Right cardiac atrium (tissue), 5 donors: ENCODE data around the gene B3GAT3. TPM values are rescaled to one million over a fixed set of nuclear protein-coding genes. Genes with fewer than 3 reads are reported as not detected.
A peak's percentile ranks its signal among the peaks of the same experiment; 100 is the strongest.

ENCODE experiments used
- ATAC-seq, 2 donors: fragments of 200-7000 bp; cut with Tn5 transposase; one replicate each; pipeline versions ENCODE4 v1.8.0 to v1.9.1; 2020; ENCODE audit warnings: moderate library complexity in 2 of 2, mild to moderate bottlenecking in 1 of 2
- DNase-seq, 3 donors: peaks; one replicate each; pipeline ENCODE4 v3.0.0-alpha.2; 2020
- H3K27ac ChIP-seq: one replicate; pipeline ENCODE4 v1.5.1; 2013; ENCODE audit warnings: mild to moderate bottlenecking, low read length, control low read depth, moderate library complexity
- H3K27me3 ChIP-seq: one replicate; pipeline ENCODE4 v1.6.1; 2013; ENCODE audit not compliant: control insufficient read depth, insufficient read depth
- H3K4me1 ChIP-seq: one replicate; pipeline ENCODE4 v1.6.1; 2013; ENCODE audit warnings: low read length; ENCODE audit not compliant: control insufficient read depth, insufficient read depth
- H3K4me3 ChIP-seq: one replicate; pipeline ENCODE4 v1.5.1; 2013; ENCODE audit warnings: low read length, control low read depth
- H3K9me3 ChIP-seq: one replicate; pipeline ENCODE4 v1.6.1; 2013; ENCODE audit warnings: low read length; ENCODE audit not compliant: control insufficient read depth
- WGBS: extraction: QIAGEN DNeasy Blood & Tissue Kit; methylation state at CpG from one replicate; pipeline ENCODE4 v1.1.7; 2013; 5-methylcytosine and 5-hydroxymethylcytosine counted together
- intact Hi-C, 4 donors: fragments of 100-400 bp; cut with DNase I; formaldehyde crosslinking; loops; one replicate each; pipeline versions ENCODE4 v1.11.0 to v1.14.0; 2022 to 2023
- polyA plus RNA-seq: library from polyadenylated mRNA; stranded (reverse); fragments of 200-250 nt; gene quantifications from one replicate; pipeline ENCODE4 v1.2.3, GENCODE V29; 2013
- total RNA-seq, 4 donors: library from RNA; stranded (reverse); fragmentation: NEBNext Ultra II Directional; extraction: Animal tissue kit (Norgen Biotek cat#: 25700); gene quantifications; one replicate each; pipeline ENCODE4 v1.2.1, GENCODE V29; 2021
- donor health status: healthy with polysubstance abuse.
- donor health status: DM: no; HTN: yes; CAD: no.
- donor health status: DM: no; HTN: no; CAD: no.
- donor health status: DM: no; HTN: yes; CAD: no; lungs with severe emphysema.
- donor health status: DM: yes; HTN: yes; CAD: no.

Gene B3GAT3
- total and polyA plus RNA-seq, 5 donors, result 10.7 to 23.1 (median 17.3) TPM

- DNase-seq, result peak in 1 of 3 donors; percentile 54
- Histone ChIP-seq H3K27ac (no peak overlapping the region), H3K9me3 (no peaks in the 10 kb centered on the region), H3K27me3 (no peaks in the 10 kb centered on the region), H3K4me1 (peaks cover 2% of the 10 kb centered on the region), H3K4me3 (no peak overlapping the region)
- intact Hi-C loops, result no loop called here
- 91% methylated on average over 8 of the region's 8 CpGs for whole genome bisulfite sequencing
- ATAC-seq, result no peak
Measured at GRCh38 chr11:62603776-62604299, 17.9 kb downstream of the B3GAT3 start.

GRCh38 chr11:62603072-62603408, 18.7 kb downstream of the B3GAT3 start:
- Histone ChIP-seq H3K27ac (no peak overlapping the region), H3K9me3 (no peaks in the 10 kb centered on the region), H3K4me1 (peaks cover 2% of the 10 kb centered on the region), H3K4me3 (no peak overlapping the region), H3K27me3 (no peaks in the 10 kb centered on the region)
- WGBS, result 48% methylated on average over 13 of the region's 13 CpGs
- intact Hi-C loops, result no loop called here
- DNase-seq (peak in 2 of 3 donors; percentile 53 to 73), ATAC-seq (no peak)

GRCh38 chr11:62602141-62603071, 19.4 kb downstream of the B3GAT3 start:
- ATAC-seq (peak; percentile 52 to 67), DNase-seq (peak; percentile 71 to 90 (median 90))
- no peaks in the 10 kb centered on the region for H3K27me3 ChIP-seq
- H3K27ac ChIP-seq, result peak overlapping the region; percentile 86
- intact Hi-C loops, result no loop called here
- WGBS, result 9% methylated on average over 96 of the region's 96 CpGs
- peaks cover 2% of the 10 kb centered on the region for H3K4me1 ChIP-seq
- no peaks in the 10 kb centered on the region for H3K9me3 ChIP-seq
- H3K4me3 ChIP-seq, result peak overlapping the region; percentile 94

GRCh38 chr11:62601372-62602140, 20.2 kb downstream of the B3GAT3 start, which contains the start of gene MTA2:
MTA2 (minus strand) TSS chr11:62601865; CDS start chr11:62601450, 415 bp downstream.
- WGBS, result under 1% methylated on average over 83 of the region's 83 CpGs
- Histone ChIP-seq H3K9me3 (no peaks in the 10 kb centered on the region), H3K4me1 (peaks cover 2% of the 10 kb centered on the region), H3K4me3 (peak within 1 kb of the TSS; percentile 94), H3K27ac (peak within 1 kb of the TSS; percentile 94), H3K27me3 (no peaks in the 10 kb centered on the region)
- ATAC-seq, result peak; percentile 92
- intact Hi-C loops, result no loop called here
- peak; percentile 97 to 99 (median 99) for DNase-seq

- Histone ChIP-seq H3K27ac (peak overlapping the region; percentile 94), H3K4me1 (peaks cover 2% of the 10 kb centered on the region), H3K4me3 (peak overlapping the region; percentile 94), H3K27me3 (no peaks in the 10 kb centered on the region), H3K9me3 (no peaks in the 10 kb centered on the region)
- intact Hi-C loops, result no loop called here
- WGBS, result 0% methylated on average over 30 of the region's 30 CpGs
- ATAC-seq, result peak; percentile 28 to 57
- DNase-seq, result peak in 2 of 3 donors; percentile 71 to 86
Measured at GRCh38 chr11:62601122-62601371, 20.7 kb downstream of the B3GAT3 start.

GRCh38 chr11:62600367-62601121, 21.2 kb downstream of the B3GAT3 start:
- intact Hi-C loops, result no loop called here
- 1% methylated on average over 26 of the region's 26 CpGs for WGBS
- peak overlapping the region; percentile 94 for H3K4me3 ChIP-seq
- no peaks in the 10 kb centered on the region for H3K27me3 ChIP-seq
- DNase-seq (no peak), ATAC-seq (no peak)
- H3K4me1 ChIP-seq, result peaks cover 2% of the 10 kb centered on the region
- H3K9me3 ChIP-seq, result no peaks in the 10 kb centered on the region
- H3K27ac ChIP-seq, result peak overlapping the region; percentile 94

GRCh38 chr11:62599901-62600300, 21.9 kb downstream of the B3GAT3 start:
- Histone ChIP-seq H3K27ac (peak overlapping the region; percentile 21), H3K4me3 (peak overlapping the region; percentile 7), H3K4me1 (peaks cover 2% of the 10 kb centered on the region), H3K27me3 (no peaks in the 10 kb centered on the region), H3K9me3 (no peaks in the 10 kb centered on the region)
- 35% methylated on average over 5 of the region's 5 CpGs for WGBS
- DNase-seq (no peak), ATAC-seq (no peak)
- intact Hi-C loops, result loop anchor here in 1 of 4 donors (10.0 kb wide), 1 partner anchor 55 kb away; the partner anchor contains the start of gene INTS5

- peaks cover 2% of the 10 kb centered on the region for H3K4me1 ChIP-seq
- intact Hi-C loops, result loop anchor here in 1 of 4 donors (10.0 kb wide), 1 partner anchor 56 kb away; the partner anchor contains the start of gene INTS5
- no peak overlapping the region for H3K4me3 ChIP-seq
- H3K27ac ChIP-seq, result peak overlapping the region; percentile 40
- 35% methylated on average over 7 of the region's 7 CpGs for WGBS
- DNase-seq (peak; percentile 97 to 98 (median 97)), ATAC-seq (peak; percentile 84 to 86)
- H3K27me3 ChIP-seq, result no peaks in the 10 kb centered on the region
- no peaks in the 10 kb centered on the region for H3K9me3 ChIP-seq
Measured at GRCh38 chr11:62599069-62599696, 22.6 kb downstream of the B3GAT3 start.

- WGBS, result 82% methylated on average over 8 of the region's 8 CpGs
- no peak overlapping the region for H3K27ac ChIP-seq
- H3K4me3 ChIP-seq, result no peak overlapping the region
- peaks cover 10% of the 10 kb centered on the region for H3K4me1 ChIP-seq
- H3K27me3 ChIP-seq, result no peaks in the 10 kb centered on the region
- intact Hi-C loops, result loop anchor here in 1 of 4 donors (10.0 kb wide), 1 partner anchor 60 kb away; the partner anchor contains the start of gene INTS5
- DNase-seq (peak in 1 of 3 donors; percentile 59), ATAC-seq (no peak)
- no peaks in the 10 kb centered on the region for H3K9me3 ChIP-seq
Measured at GRCh38 chr11:62595124-62595523, 26.7 kb downstream of the B3GAT3 start.
